A673 (cell line): Measurements from ENCODE around the gene MYO1H. TPM values are rescaled to one million over a fixed set of nuclear protein-coding genes. Genes with fewer than 3 reads are reported as not detected.

Experiments used
- BruUV-seq: library from RNA; stranded (reverse); fragments of 400-500 nt; replicated peaks from 2 replicates; lab custom pipeline; 2021; lab: Mats Ljungman, UMichigan
- CTCF ChIA-PET: fragments of 300-600 bp; sonication (Branson Sonifier 250); formaldehyde crosslinking; loops from one replicate; lab custom pipeline; 2022; ENCODE audit warnings: antibody characterized with exemption; lab: Charles Lee
- POLR2A ChIA-PET: fragments of 300-600 bp; sonication (Branson Sonifier 250); formaldehyde crosslinking; loops from one replicate; lab custom pipeline; 2022; ENCODE audit warnings: antibody characterized with exemption; ENCODE audit not compliant: low non-redundant PET; lab: Charles Lee
- DNase-seq: peaks from one replicate; pipeline ENCODE4 v3.0.0-alpha.2; 2015; ENCODE audit warnings: low spot score
- H3K27ac ChIP-seq: fragments of 200-600 bp; sonication (generic); 2 replicates; pipeline ENCODE4 v1.5.1; 2016; ENCODE audit warnings: mixed run types, low read depth, mild to moderate bottlenecking, mixed read lengths, antibody characterized with exemption, low read length; ENCODE audit not compliant: poor library complexity, severe bottlenecking
- H3K27me3 ChIP-seq: fragments of 200-600 bp; sonication (generic); replicated peaks from 2 replicates; pipeline ENCODE4 v1.6.1; 2017; ENCODE audit warnings: mixed run types, low read depth, mild to moderate bottlenecking, mixed read lengths, antibody characterized with exemption, low read length; ENCODE audit not compliant: insufficient read depth, poor library complexity
- H3K36me3 ChIP-seq: fragments of 200-600 bp; sonication (generic); 2 replicates; pipeline ENCODE4 v1.6.1; 2016; ENCODE audit warnings: mixed run types, mild to moderate bottlenecking, mixed read lengths, antibody characterized with exemption, low read length; ENCODE audit not compliant: insufficient read depth, poor library complexity, severe bottlenecking
- H3K4me1 ChIP-seq: fragments of 200-600 bp; sonication (generic); 2 replicates; pipeline ENCODE4 v1.6.1; 2017; ENCODE audit warnings: mixed run types, mild to moderate bottlenecking, mixed read lengths, antibody characterized with exemption, low read length; ENCODE audit not compliant: insufficient read depth, poor library complexity, severe bottlenecking
- H3K4me3 ChIP-seq: fragments of 200-600 bp; sonication (generic); 2 replicates; pipeline ENCODE4 v1.5.1; 2016; ENCODE audit warnings: low read depth, mixed run types, mild to moderate bottlenecking, mixed read lengths, low read length; ENCODE audit not compliant: poor library complexity, severe bottlenecking
- H3K9me3 ChIP-seq: fragments of 200-600 bp; sonication (generic); 2 replicates; pipeline ENCODE4 v1.6.1; 2016; ENCODE audit warnings: mixed run types, low read depth, mild to moderate bottlenecking, mixed read lengths, antibody characterized with exemption, low read length; ENCODE audit not compliant: poor library complexity, severe bottlenecking
- CTCF ChIP-seq: fragments of 300-800, 200-600 bp; sonication (generic); conservative IDR thresholded peaks from 2 replicates; pipeline ENCODE4 v1.5.1; 2017; ENCODE audit warnings: low read depth, mild to moderate bottlenecking, antibody characterized with exemption, low read length, moderate library complexity, mixed read lengths
- EZH2 ChIP-seq: fragments of 200-600 bp; sonication (generic); IDR thresholded peaks from 2 replicates; pipeline ENCODE4 v1.6.1; 2017; ENCODE audit warnings: borderline replicate concordance, low read depth, mild to moderate bottlenecking, mixed read lengths, antibody characterized with exemption, low read length; ENCODE audit not compliant: poor library complexity, severe bottlenecking
- intact Hi-C: fragments of 100-400 bp; cut with micrococcal nuclease; formaldehyde crosslinking; loops from one replicate; pipeline ENCODE4 v1.10.0; 2022; ENCODE audit not compliant: unreplicated experiment
- total RNA-seq: library from RNA; stranded (reverse); gene quantifications from 2 replicates; pipeline ENCODE4 v1.2.3, GENCODE V29; 2021

The MYO1H gene
- total RNA-seq, 1 experiment from 2014 or later = not detected

GRCh38 chr12:109302358-109302757 is 45.3 kb upstream of the MYO1H start:
- POLR2A ChIA-PET = interaction anchor here (0.7 kb wide), 1 partner anchor 515 kb away, joined by 4 read pairs; no protein-coding TSS in a partner anchor
- intact Hi-C loops = no loop called here
- no TSS peak for BruUV-seq

GRCh38 chr12:109302770-109303169 is 44.9 kb upstream of the MYO1H start:
- no peak overlapping the region for H3K4me3 ChIP-seq
- BruUV-seq = no TSS peak
- no peaks in the 10 kb centered on the region for H3K9me3 ChIP-seq
- no peak overlapping the region for H3K27ac ChIP-seq
- ChIA-PET CTCF (no interaction called here), POLR2A (interaction anchor here (0.7 kb wide), 1 partner anchor 516 kb away, joined by 4 read pairs; no protein-coding TSS in a partner anchor)
- peaks cover 10% of the 10 kb centered on the region for H3K27me3 ChIP-seq
- intact Hi-C loops = no loop called here
- no peak for DNase-seq
- H3K36me3 ChIP-seq = no peaks in the 10 kb centered on the region
- TF ChIP-seq CTCF (no peak), EZH2 (no peak)
- no peaks in the 10 kb centered on the region for H3K4me1 ChIP-seq

More at GRCh38 chr12:109302358-109302757, 45.3 kb upstream of the MYO1H start:
- no peaks in the 10 kb centered on the region for H3K4me1 ChIP-seq
- H3K27ac ChIP-seq = no peak overlapping the region
- no peaks in the 10 kb centered on the region for H3K9me3 ChIP-seq
- H3K36me3 ChIP-seq = no peaks in the 10 kb centered on the region
- H3K4me3 ChIP-seq = no peak overlapping the region
- TF ChIP-seq EZH2 (no peak), CTCF (peak; percentile 19; the same call in 1 of the 2 replicates)
- peaks cover 6% of the 10 kb centered on the region for H3K27me3 ChIP-seq
- CTCF ChIA-PET = no interaction called here
- DNase-seq = no peak

DNA sequence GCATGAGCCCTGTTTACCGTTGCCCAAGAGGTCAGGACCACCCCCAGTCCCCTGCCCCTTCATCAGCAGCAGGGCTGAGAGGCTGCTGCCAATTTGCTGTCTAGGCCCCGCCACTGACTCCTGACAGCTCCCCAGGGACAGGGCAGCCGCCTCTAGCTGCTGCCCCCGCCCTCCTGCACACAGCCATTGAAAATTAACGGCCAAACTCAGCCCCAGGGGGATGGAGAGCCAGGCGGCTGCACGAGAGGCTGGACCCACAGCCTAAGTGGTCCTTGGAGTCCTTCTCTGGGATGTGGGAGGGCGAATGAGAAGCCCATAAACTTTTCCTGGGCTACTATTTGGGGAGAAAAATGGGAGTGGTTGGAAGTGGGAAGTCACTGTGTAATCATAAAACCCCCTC is 43.2 kb upstream of the MYO1H start:
- intact Hi-C loops = no loop called here
- ChIA-PET POLR2A (no interaction called here), CTCF (no interaction called here)
- Histone ChIP-seq H3K9me3 (no peaks in the 10 kb centered on the region), H3K4me3 (no peak overlapping the region), H3K27ac (no peak overlapping the region), H3K4me1 (peaks cover 6% of the 10 kb centered on the region), H3K27me3 (peaks cover 28% of the 10 kb centered on the region), H3K36me3 (no peaks in the 10 kb centered on the region)
- no TSS peak for BruUV-seq
- no peak for TF ChIP-seq CTCF
- TF ChIP-seq EZH2 = no peak
- DNase-seq = no peak
